Measurements from ENCODE around the gene PHLDB3.

The PHLDB3 gene

GRCh38 chr19:43545981-43546380 is 41.4 kb upstream of the PHLDB3 start:
- no peak for TF ChIP-seq CTCF (IDR thresholded peaks at IDR 0.05)

GRCh38 chr19:43545276-43545675 is 40.7 kb upstream of the PHLDB3 start:
- TF ChIP-seq CTCF (IDR thresholded peaks at IDR 0.05): no peak

GRCh38 chr19:43544077-43544476 is 39.5 kb upstream of the PHLDB3 start:
- TF ChIP-seq CTCF (IDR thresholded peaks at IDR 0.05): no peak

GRCh38 chr19:43541920-43542650 is 37.5 kb upstream of the PHLDB3 start:
- TF ChIP-seq CTCF (IDR thresholded peaks at IDR 0.05): no peak

- TF ChIP-seq CTCF (IDR thresholded peaks at IDR 0.05): no peak
Measured at GRCh38 chr19:43540381-43540780, 35.8 kb upstream of the PHLDB3 start.

GRCh38 chr19:43538922-43539321 is 34.4 kb upstream of the PHLDB3 start:
- no peak for TF ChIP-seq CTCF (IDR thresholded peaks at IDR 0.05)

GRCh38 chr19:43534816-43535761 is 30.5 kb upstream of the PHLDB3 start:
- 0 out of 2 replicates have a peak, but pooled peaks have one; percentile 13 for TF ChIP-seq CTCF (IDR thresholded peaks at IDR 0.05)

Data from LNCAP (cell line).